Measurements from ENCODE around the gene THBD.

Gene THBD

GRCh38 chr20:23050076-23050838, 785 bp upstream of the THBD start:
- Histone ChIP-seq H3K27ac (ENCODE audit: low read depth in 2 of 2, low read length in 2 of 2) (peak overlapping the region; percentile 64 to 66), H3K9me3 (ENCODE audit: control insufficient read depth in 2 of 2, low read length in 2 of 2) (no peaks in the 10 kb centered on the region), H3K4me3 (ENCODE audit: low read length in 2 of 2) (peak overlapping the region; percentile 24 to 57), H3K36me3 (ENCODE audit: control insufficient read depth in 2 of 2, insufficient read depth in 2 of 2, low read length in 2 of 2) (no peaks in the 10 kb centered on the region), H3K4me1 (ENCODE audit: control insufficient read depth in 2 of 2, insufficient read depth in 2 of 2, low read length in 2 of 2) (peaks cover 6 to 15% of the 10 kb centered on the region in 2 donors), H3K9ac (ENCODE audit: low read depth in 1 of 2, low read length in 2 of 2) (no peak overlapping the region), H3K27me3 (ENCODE audit: control insufficient read depth in 2 of 2, insufficient read depth in 2 of 2, low read length in 2 of 2) (peaks cover 23 to 27% of the 10 kb centered on the region in 2 donors)

- H3K9me3 ChIP-seq (ENCODE audit: control insufficient read depth in 2 of 2, low read length in 2 of 2): no peaks in the 10 kb centered on the region
- H3K9ac ChIP-seq (ENCODE audit: low read depth in 1 of 2, low read length in 2 of 2): peak overlapping the region; percentile 22 to 42
- H3K36me3 ChIP-seq (ENCODE audit: control insufficient read depth in 2 of 2, insufficient read depth in 2 of 2, low read length in 2 of 2): no peaks in the 10 kb centered on the region
- peak overlapping the region; percentile 12 to 13 for H3K27ac ChIP-seq (ENCODE audit: low read depth in 2 of 2, low read length in 2 of 2)
- H3K4me1 ChIP-seq (ENCODE audit: control insufficient read depth in 2 of 2, insufficient read depth in 2 of 2, low read length in 2 of 2): peaks cover 6 to 15% of the 10 kb centered on the region in 2 donors
- peak overlapping the region; percentile 43 to 57 for H3K4me3 ChIP-seq (ENCODE audit: low read length in 2 of 2)
- H3K27me3 ChIP-seq (ENCODE audit: control insufficient read depth in 2 of 2, insufficient read depth in 2 of 2, low read length in 2 of 2): peaks cover 23 to 27% of the 10 kb centered on the region in 2 donors
Measured at GRCh38 chr20:23048283-23049200, 930 bp downstream of the THBD start.

GRCh38 chr20:23047738-23048214, 1.7 kb downstream of the THBD start:
- Histone ChIP-seq H3K9me3 (ENCODE audit: control insufficient read depth in 2 of 2, low read length in 2 of 2) (no peaks in the 10 kb centered on the region), H3K4me1 (ENCODE audit: control insufficient read depth in 2 of 2, insufficient read depth in 2 of 2, low read length in 2 of 2) (peaks cover 6 to 15% of the 10 kb centered on the region in 2 donors), H3K4me3 (ENCODE audit: low read length in 2 of 2) (peak overlapping the region; percentile 43 to 57), H3K9ac (ENCODE audit: low read depth in 1 of 2, low read length in 2 of 2) (no peak overlapping the region), H3K27ac (ENCODE audit: low read depth in 2 of 2, low read length in 2 of 2) (no peak overlapping the region), H3K36me3 (ENCODE audit: control insufficient read depth in 2 of 2, insufficient read depth in 2 of 2, low read length in 2 of 2) (no peaks in the 10 kb centered on the region), H3K27me3 (ENCODE audit: control insufficient read depth in 2 of 2, insufficient read depth in 2 of 2, low read length in 2 of 2) (peaks cover 18 to 27% of the 10 kb centered on the region in 2 donors)

- no peaks in the 10 kb centered on the region for H3K9me3 ChIP-seq (ENCODE audit: control insufficient read depth in 2 of 2, low read length in 2 of 2)
- no peaks in the 10 kb centered on the region for H3K36me3 ChIP-seq (ENCODE audit: control insufficient read depth in 2 of 2, insufficient read depth in 2 of 2, low read length in 2 of 2)
- no peak overlapping the region for H3K9ac ChIP-seq (ENCODE audit: low read depth in 1 of 2, low read length in 2 of 2)
- no peak overlapping the region for H3K27ac ChIP-seq (ENCODE audit: low read depth in 2 of 2, low read length in 2 of 2)
- peak overlapping the region; percentile 43 to 57 for H3K4me3 ChIP-seq (ENCODE audit: low read length in 2 of 2)
- peaks cover 6 to 15% of the 10 kb centered on the region in 2 donors for H3K4me1 ChIP-seq (ENCODE audit: control insufficient read depth in 2 of 2, insufficient read depth in 2 of 2, low read length in 2 of 2)
- H3K27me3 ChIP-seq (ENCODE audit: control insufficient read depth in 2 of 2, insufficient read depth in 2 of 2, low read length in 2 of 2): peaks cover 18 to 27% of the 10 kb centered on the region in 2 donors
Measured at GRCh38 chr20:23047001-23047737, 2.3 kb downstream of the THBD start.

GRCh38 chr20:23046431-23046830, 3.0 kb downstream of the THBD start:
- Histone ChIP-seq H3K36me3 (ENCODE audit: control insufficient read depth in 2 of 2, insufficient read depth in 2 of 2, low read length in 2 of 2) (no peaks in the 10 kb centered on the region), H3K27me3 (ENCODE audit: control insufficient read depth in 2 of 2, insufficient read depth in 2 of 2, low read length in 2 of 2) (peaks cover 18 to 26% of the 10 kb centered on the region in 2 donors), H3K27ac (ENCODE audit: low read depth in 2 of 2, low read length in 2 of 2) (no peak overlapping the region), H3K9ac (ENCODE audit: low read depth in 1 of 2, low read length in 2 of 2) (no peak overlapping the region), H3K4me1 (ENCODE audit: control insufficient read depth in 2 of 2, insufficient read depth in 2 of 2, low read length in 2 of 2) (peaks cover 6 to 15% of the 10 kb centered on the region in 2 donors), H3K9me3 (ENCODE audit: control insufficient read depth in 2 of 2, low read length in 2 of 2) (no peaks in the 10 kb centered on the region), H3K4me3 (ENCODE audit: low read length in 2 of 2) (no peak overlapping the region)

GRCh38 chr20:23043376-23043775, 6.1 kb downstream of the THBD start:
- no peaks in the 10 kb centered on the region for H3K36me3 ChIP-seq (ENCODE audit: control insufficient read depth in 2 of 2, insufficient read depth in 2 of 2, low read length in 2 of 2)
- peaks cover 0 to 5% of the 10 kb centered on the region in 2 donors for H3K4me1 ChIP-seq (ENCODE audit: control insufficient read depth in 2 of 2, insufficient read depth in 2 of 2, low read length in 2 of 2)
- peaks cover 9 to 17% of the 10 kb centered on the region in 2 donors for H3K27me3 ChIP-seq (ENCODE audit: control insufficient read depth in 2 of 2, insufficient read depth in 2 of 2, low read length in 2 of 2)
- H3K9me3 ChIP-seq (ENCODE audit: control insufficient read depth in 2 of 2, low read length in 2 of 2): no peaks in the 10 kb centered on the region
- H3K9ac ChIP-seq (ENCODE audit: low read depth in 1 of 2, low read length in 2 of 2): no peak overlapping the region
- H3K27ac ChIP-seq (ENCODE audit: low read depth in 2 of 2, low read length in 2 of 2): no peak overlapping the region
- no peak overlapping the region for H3K4me3 ChIP-seq (ENCODE audit: low read length in 2 of 2)

- Histone ChIP-seq H3K27ac (ENCODE audit: low read depth in 2 of 2, low read length in 2 of 2) (no peak overlapping the region), H3K36me3 (ENCODE audit: control insufficient read depth in 2 of 2, insufficient read depth in 2 of 2, low read length in 2 of 2) (no peaks in the 10 kb centered on the region), H3K9me3 (ENCODE audit: control insufficient read depth in 2 of 2, low read length in 2 of 2) (no peaks in the 10 kb centered on the region), H3K9ac (ENCODE audit: low read depth in 1 of 2, low read length in 2 of 2) (no peak overlapping the region), H3K27me3 (ENCODE audit: control insufficient read depth in 2 of 2, insufficient read depth in 2 of 2, low read length in 2 of 2) (peaks cover under 1 to 7% of the 10 kb centered on the region in 2 donors), H3K4me3 (ENCODE audit: low read length in 2 of 2) (no peak overlapping the region), H3K4me1 (ENCODE audit: control insufficient read depth in 2 of 2, insufficient read depth in 2 of 2, low read length in 2 of 2) (no peaks in the 10 kb centered on the region)
Measured at GRCh38 chr20:23042270-23042669, 7.2 kb downstream of the THBD start.

GRCh38 chr20:23039885-23040508, 9.5 kb downstream of the THBD start:
- Histone ChIP-seq H3K9ac (ENCODE audit: low read depth in 1 of 2, low read length in 2 of 2) (no peak overlapping the region), H3K4me1 (ENCODE audit: control insufficient read depth in 2 of 2, insufficient read depth in 2 of 2, low read length in 2 of 2) (no peaks in the 10 kb centered on the region), H3K27me3 (ENCODE audit: control insufficient read depth in 2 of 2, insufficient read depth in 2 of 2, low read length in 2 of 2) (no peaks in the 10 kb centered on the region), H3K4me3 (ENCODE audit: low read length in 2 of 2) (no peak overlapping the region), H3K9me3 (ENCODE audit: control insufficient read depth in 2 of 2, low read length in 2 of 2) (no peaks in the 10 kb centered on the region), H3K27ac (ENCODE audit: low read depth in 2 of 2, low read length in 2 of 2) (no peak overlapping the region), H3K36me3 (ENCODE audit: control insufficient read depth in 2 of 2, insufficient read depth in 2 of 2, low read length in 2 of 2) (no peaks in the 10 kb centered on the region)

- no peak overlapping the region for H3K9ac ChIP-seq (ENCODE audit: low read depth in 1 of 2, low read length in 2 of 2)
- no peaks in the 10 kb centered on the region for H3K36me3 ChIP-seq (ENCODE audit: control insufficient read depth in 2 of 2, insufficient read depth in 2 of 2, low read length in 2 of 2)
- H3K4me3 ChIP-seq (ENCODE audit: low read length in 2 of 2): no peak overlapping the region
- no peak overlapping the region for H3K27ac ChIP-seq (ENCODE audit: low read depth in 2 of 2, low read length in 2 of 2)
- no peaks in the 10 kb centered on the region for H3K9me3 ChIP-seq (ENCODE audit: control insufficient read depth in 2 of 2, low read length in 2 of 2)
- no peaks in the 10 kb centered on the region for H3K4me1 ChIP-seq (ENCODE audit: control insufficient read depth in 2 of 2, insufficient read depth in 2 of 2, low read length in 2 of 2)
- H3K27me3 ChIP-seq (ENCODE audit: control insufficient read depth in 2 of 2, insufficient read depth in 2 of 2, low read length in 2 of 2): no peaks in the 10 kb centered on the region
Measured at GRCh38 chr20:23039136-23039875, 10.2 kb downstream of the THBD start.
